ENCODE measurements around the gene COP1.

COP1 gene

DNA sequence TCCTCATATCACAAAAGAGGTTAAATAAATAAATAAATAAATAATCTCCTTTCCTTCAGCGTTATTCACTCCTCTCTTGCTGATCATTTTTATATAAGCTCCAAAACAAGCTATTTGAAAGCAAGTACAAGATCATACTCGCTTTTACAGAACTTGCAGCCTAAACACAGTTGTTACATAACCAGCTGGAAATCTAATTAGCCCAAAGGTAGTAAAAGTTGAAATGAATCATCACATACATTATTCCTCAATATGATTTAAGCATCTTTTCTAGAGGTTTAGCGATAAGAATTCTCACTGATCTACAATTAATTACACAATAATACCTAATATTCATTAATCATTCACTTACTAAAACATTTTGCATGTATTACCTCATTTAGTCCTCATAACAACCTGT, 160.2 kb downstream of the COP1 start:
- ChIA-PET CTCF (interaction anchor here (0.7 to 0.8 kb wide), 2 partner anchors 12 to 383 kb away, joined by 3 read pairs; no protein-coding TSS in a partner anchor), POLR2A (ENCODE audit: low non-redundant PET) (no interaction called here)
- H3K27ac ChIP-seq, result no peak overlapping the region
- TF ChIP-seq, protein P1, sequence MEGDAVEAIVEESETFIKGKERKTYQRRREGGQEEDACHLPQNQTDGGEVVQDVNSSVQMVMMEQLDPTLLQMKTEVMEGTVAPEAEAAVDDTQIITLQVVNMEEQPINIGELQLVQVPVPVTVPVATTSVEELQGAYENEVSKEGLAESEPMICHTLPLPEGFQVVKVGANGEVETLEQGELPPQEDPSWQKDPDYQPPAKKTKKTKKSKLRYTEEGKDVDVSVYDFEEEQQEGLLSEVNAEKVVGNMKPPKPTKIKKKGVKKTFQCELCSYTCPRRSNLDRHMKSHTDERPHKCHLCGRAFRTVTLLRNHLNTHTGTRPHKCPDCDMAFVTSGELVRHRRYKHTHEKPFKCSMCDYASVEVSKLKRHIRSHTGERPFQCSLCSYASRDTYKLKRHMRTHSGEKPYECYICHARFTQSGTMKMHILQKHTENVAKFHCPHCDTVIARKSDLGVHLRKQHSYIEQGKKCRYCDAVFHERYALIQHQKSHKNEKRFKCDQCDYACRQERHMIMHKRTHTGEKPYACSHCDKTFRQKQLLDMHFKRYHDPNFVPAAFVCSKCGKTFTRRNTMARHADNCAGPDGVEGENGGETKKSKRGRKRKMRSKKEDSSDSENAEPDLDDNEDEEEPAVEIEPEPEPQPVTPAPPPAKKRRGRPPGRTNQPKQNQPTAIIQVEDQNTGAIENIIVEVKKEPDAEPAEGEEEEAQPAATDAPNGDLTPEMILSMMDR (conservative IDR thresholded peaks at IDR 0.05; ENCODE audit: low read depth), result no peak
- DNase-seq (ENCODE audit: low spot score), result no peak

DNA sequence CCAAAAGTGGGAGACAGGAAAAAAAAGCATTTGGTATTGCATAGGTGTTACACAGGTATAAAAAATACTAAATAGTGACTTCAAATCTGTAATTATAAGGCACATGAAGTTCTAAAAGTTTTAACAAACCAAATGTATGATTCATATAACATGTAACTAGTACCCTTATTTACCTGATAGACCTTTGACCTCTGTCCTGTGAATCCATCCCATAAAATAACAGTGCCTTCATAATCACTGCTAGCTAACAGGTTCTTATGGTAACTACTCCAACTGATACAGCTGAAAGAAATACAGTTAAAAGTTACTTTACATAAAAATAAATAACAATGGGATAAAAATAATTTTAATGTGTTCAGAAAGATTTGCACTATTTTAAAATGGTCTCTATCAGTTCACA, 163.5 kb downstream of the COP1 start:
- ChIA-PET POLR2A (ENCODE audit: low non-redundant PET) (no interaction called here), CTCF (no interaction called here)
- DNase-seq (ENCODE audit: low spot score), result no peak
- H3K27ac ChIP-seq, result no peak overlapping the region
- TF ChIP-seq, protein P1 (conservative IDR thresholded peaks at IDR 0.05; ENCODE audit: low read depth), result no peak

DNA sequence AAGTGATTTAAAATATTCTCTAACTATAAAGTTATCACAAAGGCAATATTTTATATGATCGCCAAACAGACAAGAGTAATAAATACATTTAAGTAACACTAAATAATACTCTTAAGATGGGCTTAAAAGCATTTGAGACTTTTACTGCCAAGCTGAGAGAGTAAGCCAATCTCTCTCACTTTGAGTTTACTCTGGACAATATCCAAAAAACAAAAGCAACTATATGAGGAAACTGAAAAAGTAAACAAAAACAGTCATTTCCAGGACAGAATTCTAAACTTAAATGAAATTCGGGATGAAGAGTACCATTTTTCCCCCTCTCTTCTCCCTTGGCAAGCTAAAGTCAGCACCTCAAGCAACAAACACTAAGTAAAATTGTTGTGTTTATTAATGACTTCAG, 173.2 kb downstream of the COP1 start:
- POLR2A ChIA-PET (ENCODE audit: low non-redundant PET), result no interaction called here
- TF ChIP-seq, protein P1 (conservative IDR thresholded peaks at IDR 0.05; ENCODE audit: low read depth), result no peak

DNA sequence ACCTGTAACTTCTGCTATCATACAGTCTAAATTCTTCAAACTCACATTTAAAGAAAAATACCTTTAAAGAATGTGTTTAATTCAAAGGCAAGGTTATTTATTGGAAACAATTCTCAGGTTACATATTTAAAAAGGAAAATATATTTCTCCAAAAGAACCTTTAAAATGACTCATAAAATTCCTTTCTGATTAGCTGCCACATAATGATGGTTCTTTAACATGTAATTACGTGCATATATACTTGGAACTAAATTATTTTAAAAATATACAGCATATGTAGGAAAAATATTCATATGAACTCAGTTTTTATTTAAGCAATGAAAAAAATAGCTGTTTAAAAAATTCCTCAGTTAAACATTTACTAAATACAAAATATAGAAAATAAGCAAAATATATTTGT, 173.6 kb downstream of the COP1 start:
- ChIA-PET POLR2A (ENCODE audit: low non-redundant PET) (no interaction called here), CTCF (no interaction called here)
- TF ChIP-seq, protein P1 (conservative IDR thresholded peaks at IDR 0.05; ENCODE audit: low read depth), result no peak
- peak overlapping the region; percentile 79 for H3K27ac ChIP-seq
- peak; percentile 54 for DNase-seq (ENCODE audit: low spot score)

More for the DNA sequence above, 173.2 kb downstream of the COP1 start:
- no peak overlapping the region for H3K27ac ChIP-seq
- peak; percentile 9 for DNase-seq (ENCODE audit: low spot score)
- CTCF ChIA-PET, result interaction anchor here (1.3 kb wide), 1 partner anchor 20 kb away, joined by 3 read pairs; no protein-coding TSS in a partner anchor

DNA sequence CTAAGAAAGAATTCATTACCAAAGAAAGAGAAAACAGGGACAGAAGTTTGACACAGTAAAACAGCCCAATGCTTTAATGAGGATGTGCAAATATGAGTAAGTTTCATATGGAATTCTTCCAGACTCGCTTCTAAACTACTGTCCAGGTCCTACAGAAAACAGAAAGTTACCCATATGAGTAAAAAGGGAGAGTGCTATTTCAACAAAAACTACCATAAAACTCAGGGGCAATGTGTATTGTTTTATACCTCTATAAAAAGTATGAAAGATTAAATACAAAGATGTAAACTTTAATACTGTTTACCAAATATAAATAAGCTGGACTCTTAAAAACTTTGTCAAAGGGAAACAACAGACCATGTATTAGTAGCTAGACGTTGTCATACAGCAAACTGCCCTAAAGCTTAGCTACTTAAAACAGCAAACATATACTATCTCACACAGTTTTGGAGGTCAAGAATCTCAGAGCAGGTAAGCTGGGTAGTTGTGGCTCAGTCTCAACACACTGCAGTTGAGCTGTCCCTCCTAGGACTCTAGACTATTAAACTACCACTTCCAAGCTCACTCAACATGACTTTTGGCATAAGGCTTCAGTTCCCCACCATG, 174.9 kb downstream of the COP1 start:
- CTCF ChIA-PET, result interaction anchor here (0.6 kb wide), 1 partner anchor 886 kb away, joined by 3 read pairs; no protein-coding TSS in a partner anchor
- no peak for DNase-seq (ENCODE audit: low spot score)
- TF ChIP-seq, protein P1 (conservative IDR thresholded peaks at IDR 0.05; ENCODE audit: low read depth), result no peak
- POLR2A ChIA-PET (ENCODE audit: low non-redundant PET), result no interaction called here
- no peak overlapping the region for H3K27ac ChIP-seq

DNA sequence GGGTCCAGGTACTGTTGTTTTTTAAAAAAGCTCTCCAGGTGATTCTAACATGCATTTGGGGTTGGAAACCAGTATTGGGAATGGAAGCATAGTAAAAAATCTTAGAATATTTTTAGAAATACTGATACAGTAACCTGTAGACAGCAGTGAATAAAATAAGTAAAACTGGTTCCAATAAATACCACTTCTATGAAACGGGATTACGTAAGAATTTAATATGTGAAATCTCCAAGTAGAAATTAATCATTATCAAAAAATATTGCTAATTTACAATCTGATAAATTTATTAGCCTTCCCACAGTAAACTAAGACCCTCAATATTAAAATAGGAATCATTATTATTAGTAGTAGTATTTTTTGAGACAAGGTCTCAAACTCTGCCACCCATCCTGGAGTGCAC, 177.5 kb downstream of the COP1 start:
- no peak overlapping the region for H3K27ac ChIP-seq
- no peak for DNase-seq (ENCODE audit: low spot score)
- ChIA-PET CTCF (no interaction called here), POLR2A (ENCODE audit: low non-redundant PET) (no interaction called here)
- TF ChIP-seq, protein P1 (conservative IDR thresholded peaks at IDR 0.05; ENCODE audit: low read depth), result no peak

Measured in RWPE1 (cell line).